Measurements from ENCODE around the gene PPP1R37.

PPP1R37 gene

DNA sequence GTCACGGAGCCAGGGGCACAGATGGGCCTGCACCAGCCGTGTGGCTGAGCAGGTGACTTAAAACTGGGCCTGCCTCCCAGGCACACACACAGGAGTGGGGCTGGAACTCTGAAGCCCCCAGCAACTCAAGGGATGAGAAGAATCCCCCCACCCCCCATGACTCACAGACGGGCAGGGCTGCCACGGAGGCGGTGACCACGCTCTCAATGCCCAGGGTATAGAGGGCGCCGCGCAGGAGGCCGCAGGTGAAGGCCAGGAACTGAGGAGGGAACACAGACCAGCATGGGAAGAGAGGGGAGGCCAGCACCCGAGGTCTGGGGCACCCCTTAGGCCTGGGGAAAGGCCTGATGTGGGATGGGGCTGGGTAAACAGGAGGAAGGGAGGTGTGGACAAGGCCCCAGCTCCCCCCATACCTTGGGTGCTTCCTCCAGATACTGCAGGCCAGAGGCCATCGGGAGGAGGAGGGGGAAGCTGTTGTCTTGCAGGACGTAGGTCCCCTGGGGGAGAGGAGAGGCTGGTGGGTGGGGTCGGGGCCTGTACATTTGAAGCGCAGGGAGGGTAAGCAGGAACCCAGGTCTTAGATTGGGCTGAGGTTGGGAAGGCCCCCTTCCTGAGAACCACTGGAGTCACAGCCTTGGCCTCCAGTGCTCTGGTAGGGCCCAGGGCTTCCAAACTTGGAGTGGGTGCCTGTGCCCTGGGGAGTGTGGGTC lies 70.9 kb downstream of the PPP1R37 start:
- Histone ChIP-seq H3K9me3 (ENCODE audit: control insufficient read depth, insufficient read depth, low read depth, low read length) (no peaks in the 10 kb centered on the region), H3K4me1 (ENCODE audit: control insufficient read depth, insufficient read depth, low read length) (no peaks in the 10 kb centered on the region), H3K4me3 (ENCODE audit: low read depth, low read length) (no peak overlapping the region), H3K27ac (ENCODE audit: extremely low read depth, low read depth, low read length) (no peak overlapping the region), H3K36me3 (ENCODE audit: control insufficient read depth in 2 of 2, insufficient read depth in 1 of 2, low read length in 2 of 2) (no peaks in the 10 kb centered on the region)
- CTCF ChIA-PET: interaction anchor here (0.9 kb wide), 1 partner anchor 260 kb away, joined by 4 read pairs; no protein-coding TSS in a partner anchor
- POLR2A ChIA-PET: interaction anchor here (1.0 kb wide), 1 partner anchor 14 kb away, joined by 5 read pairs; the partner anchor contains the start of genes BLOC1S3 and TRAPPC6A
- TF ChIP-seq GLI4 (tag by site-specific recombination; IDR thresholded peaks at IDR 0.05) (no peak), ZEB2 (tag by site-specific recombination; IDR thresholded peaks at IDR 0.05) (no peak), ZNF214 (tag by site-specific recombination; IDR thresholded peaks at IDR 0.05; ENCODE audit: borderline replicate concordance) (no peak), ZNF830 (tag by site-specific recombination; IDR thresholded peaks at IDR 0.05; ENCODE audit: low read depth) (no peak), ZBTB44 (tag by site-specific recombination; IDR thresholded peaks at IDR 0.05) (no peak)

GRCh38 chr19:45164577-45165335 lies 71.8 kb downstream of the PPP1R37 start:
- no peak overlapping the region for H3K4me3 ChIP-seq (ENCODE audit: low read depth, low read length)
- ChIA-PET CTCF (interaction anchor here (0.6 to 0.9 kb wide), 4 partner anchors 28 to 261 kb away, joined by 3 to 4 read pairs (median 4); no protein-coding TSS in a partner anchor), POLR2A (interaction anchor here (0.5 to 1.0 kb wide), 2 partner anchors 13 to 165 kb away, joined by 5 to 7 read pairs; partner anchors contain the start of genes BLOC1S3 and TRAPPC6A)
- H3K27ac ChIP-seq (ENCODE audit: extremely low read depth, low read depth, low read length): no peak overlapping the region
- TF ChIP-seq GLI2 (tag by site-specific recombination; IDR thresholded peaks at IDR 0.05; ENCODE audit: borderline replicate concordance, low read depth) (no peak), ZNF423 (tag by site-specific recombination; IDR thresholded peaks at IDR 0.05) (no peak), ZNF341 (tag by site-specific recombination; IDR thresholded peaks at IDR 0.05; ENCODE audit: low read depth) (peak; percentile 25; the same call in 1 of the 2 replicates), ZNF654 (tag by site-specific recombination; IDR thresholded peaks at IDR 0.05; ENCODE audit: low read depth) (no peak), GLI4 (tag by site-specific recombination; IDR thresholded peaks at IDR 0.05) (no peak), ZBTB10 (tag by site-specific recombination; IDR thresholded peaks at IDR 0.05) (no peak), SETDB1 (IDR thresholded peaks at IDR 0.05; ENCODE audit: insufficient read length, low read length) (no peak), PRDM10 (tag by site-specific recombination; IDR thresholded peaks at IDR 0.05) (0 out of 2 replicates have a peak, but pooled peaks have one; percentile 16), ZNF350 (tag by site-specific recombination; IDR thresholded peaks at IDR 0.05) (no peak), TCF7L2 (IDR thresholded peaks at IDR 0.05; ENCODE audit: borderline replicate concordance, low read depth, low read length) (no peak), ZNF514 (tag by site-specific recombination; IDR thresholded peaks at IDR 0.05) (no peak)
- TF ChIP-seq, protein P1, sequence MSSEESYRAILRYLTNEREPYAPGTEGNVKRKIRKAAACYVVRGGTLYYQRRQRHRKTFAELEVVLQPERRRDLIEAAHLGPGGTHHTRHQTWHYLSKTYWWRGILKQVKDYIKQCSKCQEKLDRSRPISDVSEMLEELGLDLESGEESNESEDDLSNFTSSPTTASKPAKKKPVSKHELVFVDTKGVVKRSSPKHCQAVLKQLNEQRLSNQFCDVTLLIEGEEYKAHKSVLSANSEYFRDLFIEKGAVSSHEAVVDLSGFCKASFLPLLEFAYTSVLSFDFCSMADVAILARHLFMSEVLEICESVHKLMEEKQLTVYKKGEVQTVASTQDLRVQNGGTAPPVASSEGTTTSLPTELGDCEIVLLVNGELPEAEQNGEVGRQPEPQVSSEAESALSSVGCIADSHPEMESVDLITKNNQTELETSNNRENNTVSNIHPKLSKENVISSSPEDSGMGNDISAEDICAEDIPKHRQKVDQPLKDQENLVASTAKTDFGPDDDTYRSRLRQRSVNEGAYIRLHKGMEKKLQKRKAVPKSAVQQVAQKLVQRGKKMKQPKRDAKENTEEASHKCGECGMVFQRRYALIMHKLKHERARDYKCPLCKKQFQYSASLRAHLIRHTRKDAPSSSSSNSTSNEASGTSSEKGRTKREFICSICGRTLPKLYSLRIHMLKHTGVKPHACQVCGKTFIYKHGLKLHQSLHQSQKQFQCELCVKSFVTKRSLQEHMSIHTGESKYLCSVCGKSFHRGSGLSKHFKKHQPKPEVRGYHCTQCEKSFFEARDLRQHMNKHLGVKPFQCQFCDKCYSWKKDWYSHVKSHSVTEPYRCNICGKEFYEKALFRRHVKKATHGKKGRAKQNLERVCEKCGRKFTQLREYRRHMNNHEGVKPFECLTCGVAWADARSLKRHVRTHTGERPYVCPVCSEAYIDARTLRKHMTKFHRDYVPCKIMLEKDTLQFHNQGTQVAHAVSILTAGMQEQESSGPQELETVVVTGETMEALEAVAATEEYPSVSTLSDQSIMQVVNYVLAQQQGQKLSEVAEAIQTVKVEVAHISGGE (tag by site-specific recombination; conservative IDR thresholded peaks at IDR 0.05; ENCODE audit: low read depth): no peak
- TF ChIP-seq, protein P2, sequence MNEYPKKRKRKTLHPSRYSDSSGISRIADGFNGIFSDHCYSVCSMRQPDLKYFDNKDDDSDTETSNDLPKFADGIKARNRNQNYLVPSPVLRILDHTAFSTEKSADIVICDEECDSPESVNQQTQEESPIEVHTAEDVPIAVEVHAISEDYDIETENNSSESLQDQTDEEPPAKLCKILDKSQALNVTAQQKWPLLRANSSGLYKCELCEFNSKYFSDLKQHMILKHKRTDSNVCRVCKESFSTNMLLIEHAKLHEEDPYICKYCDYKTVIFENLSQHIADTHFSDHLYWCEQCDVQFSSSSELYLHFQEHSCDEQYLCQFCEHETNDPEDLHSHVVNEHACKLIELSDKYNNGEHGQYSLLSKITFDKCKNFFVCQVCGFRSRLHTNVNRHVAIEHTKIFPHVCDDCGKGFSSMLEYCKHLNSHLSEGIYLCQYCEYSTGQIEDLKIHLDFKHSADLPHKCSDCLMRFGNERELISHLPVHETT (tag by site-specific recombination; IDR thresholded peaks at IDR 0.05): no peak
- H3K9me3 ChIP-seq (ENCODE audit: control insufficient read depth, insufficient read depth, low read depth, low read length): no peaks in the 10 kb centered on the region
- no peaks in the 10 kb centered on the region for H3K4me1 ChIP-seq (ENCODE audit: control insufficient read depth, insufficient read depth, low read length)
- H3K36me3 ChIP-seq (ENCODE audit: control insufficient read depth in 2 of 2, insufficient read depth in 1 of 2, low read length in 2 of 2): no peaks in the 10 kb centered on the region

Data from HEK293 (cell line).